SU-DHL-6 (cell line): Measurements from ENCODE around the gene FBXO31.

ENCODE experiments used
- EZH2phosphoT487 ChIP-seq: fragments of 200-600 bp; sonication (generic), shearing (Covaris generic); conservative IDR thresholded peaks from 2 replicates; pipeline ENCODE4 v1.6.1; 2018; ENCODE audit warnings: mild to moderate bottlenecking, antibody characterized with exemption, low read length, moderate library complexity, mixed read lengths
- TF ChIP-seq, protein P1 (sequence below): fragments of 200-600 bp; sonication (generic); IDR thresholded peaks from one replicate; pipeline ENCODE4 v1.5.1; 2017; ENCODE audit warnings: antibody characterized with exemption, mild to moderate bottlenecking, low read length, moderate library complexity; ENCODE audit not compliant: insufficient read depth, poor library complexity, severe bottlenecking

DNA sequence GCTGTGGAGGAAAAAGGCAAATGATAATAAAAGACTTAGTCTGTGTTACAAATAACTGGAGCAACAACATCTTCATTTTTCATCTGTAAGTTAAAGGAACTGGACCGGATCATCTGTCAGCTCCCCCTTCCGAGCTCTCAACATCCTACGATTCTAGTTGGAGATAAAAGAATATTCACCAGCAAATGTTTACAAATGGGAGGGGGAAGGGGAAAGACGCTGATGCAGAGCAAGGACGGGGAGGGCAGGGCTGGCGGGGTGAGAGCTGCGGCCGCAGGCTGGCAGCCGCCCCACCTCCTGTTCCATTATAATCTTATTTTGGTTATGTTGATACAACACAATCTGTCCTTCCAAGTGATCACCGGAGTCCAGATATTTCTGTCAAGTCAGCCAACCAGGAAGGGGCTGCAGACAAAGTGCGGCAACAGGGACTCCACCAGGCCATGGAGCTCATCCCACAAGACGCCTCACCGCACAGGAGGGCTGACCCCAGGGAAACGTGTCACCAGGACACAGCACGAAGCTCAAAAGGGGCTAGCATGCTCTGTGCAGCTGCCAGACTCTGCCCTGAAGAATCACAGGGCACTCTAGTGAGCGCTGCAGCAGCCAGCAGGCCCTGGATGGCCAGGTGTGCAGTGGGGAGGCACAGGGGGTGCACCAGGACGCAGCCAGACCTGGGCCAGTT, 19.7 kb downstream of the FBXO31 start:
- no peak for TF ChIP-seq EZH2phosphoT487
- TF ChIP-seq, protein P1, sequence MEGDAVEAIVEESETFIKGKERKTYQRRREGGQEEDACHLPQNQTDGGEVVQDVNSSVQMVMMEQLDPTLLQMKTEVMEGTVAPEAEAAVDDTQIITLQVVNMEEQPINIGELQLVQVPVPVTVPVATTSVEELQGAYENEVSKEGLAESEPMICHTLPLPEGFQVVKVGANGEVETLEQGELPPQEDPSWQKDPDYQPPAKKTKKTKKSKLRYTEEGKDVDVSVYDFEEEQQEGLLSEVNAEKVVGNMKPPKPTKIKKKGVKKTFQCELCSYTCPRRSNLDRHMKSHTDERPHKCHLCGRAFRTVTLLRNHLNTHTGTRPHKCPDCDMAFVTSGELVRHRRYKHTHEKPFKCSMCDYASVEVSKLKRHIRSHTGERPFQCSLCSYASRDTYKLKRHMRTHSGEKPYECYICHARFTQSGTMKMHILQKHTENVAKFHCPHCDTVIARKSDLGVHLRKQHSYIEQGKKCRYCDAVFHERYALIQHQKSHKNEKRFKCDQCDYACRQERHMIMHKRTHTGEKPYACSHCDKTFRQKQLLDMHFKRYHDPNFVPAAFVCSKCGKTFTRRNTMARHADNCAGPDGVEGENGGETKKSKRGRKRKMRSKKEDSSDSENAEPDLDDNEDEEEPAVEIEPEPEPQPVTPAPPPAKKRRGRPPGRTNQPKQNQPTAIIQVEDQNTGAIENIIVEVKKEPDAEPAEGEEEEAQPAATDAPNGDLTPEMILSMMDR, result no peak
